K562 (cell line): ENCODE data around the gene MSL3. TPM values are rescaled to one million over a fixed set of nuclear protein-coding genes. Genes with fewer than 3 reads are reported as not detected.

Source experiments
- CCAR2 ChIP-seq: fragments of 200-400 bp; formaldehyde crosslinking; IDR thresholded peaks from 2 replicates; pipeline ENCODE4 v1.6.1; 2017; ENCODE audit warnings: mild to moderate bottlenecking, low read depth, low read length
- CHCHD3 ChIP-seq: fragments of 250-450 bp; sonication (Bioruptor Pico); IDR thresholded peaks from 2 replicates; pipeline ENCODE4 v2.1.2; 2022; ENCODE audit warnings: mild to moderate bottlenecking
- CHD1 ChIP-seq: fragments of 200-600 bp; sonication (generic); IDR thresholded peaks from one replicate; pipeline ENCODE4 v1.6.1; 2012; ENCODE audit warnings: mild to moderate bottlenecking, moderate library complexity, low read length, inconsistent platforms
- EWSR1 ChIP-seq: fragments of 450-650 bp; IDR thresholded peaks from 2 replicates; pipeline ENCODE4 v1.6.1; 2018; ENCODE audit warnings: borderline replicate concordance, mild to moderate bottlenecking, low read depth, moderate library complexity; ENCODE audit not compliant: partially characterized antibody
- IFI16 ChIP-seq: fragments of 250-450 bp; sonication (Bioruptor Pico); IDR thresholded peaks from 2 replicates; pipeline ENCODE4 v2.1.2; 2022; ENCODE audit warnings: mild to moderate bottlenecking, inconsistent platforms
- SRSF7 ChIP-seq: fragments of 200-400 bp; formaldehyde crosslinking; optimal IDR thresholded peaks from 2 replicates; pipeline ENCODE3; 2017; ENCODE audit warnings: mild to moderate bottlenecking, low read depth, low read length
- ZNF140 ChIP-seq: fragments of 250-450 bp; sonication (Bioruptor Pico); IDR thresholded peaks from 2 replicates; pipeline ENCODE4 v1.8.0; 2021; ENCODE audit warnings: moderate library complexity, mild to moderate bottlenecking, inconsistent platforms
- ZNF143 ChIP-seq: sonication (generic); formaldehyde crosslinking; IDR thresholded peaks from 2 replicates; pipeline ENCODE4 v1.9.0; 2022; ENCODE audit warnings: mild to moderate bottlenecking, missing genetic modification reagents
- ZNF253 ChIP-seq: fragments of 250-450 bp; sonication (Bioruptor Pico); conservative IDR thresholded peaks from 2 replicates; pipeline ENCODE4 v1.6.1; 2021; ENCODE audit warnings: mild to moderate bottlenecking
- ZNF282 ChIP-seq: sonication (generic); formaldehyde crosslinking; IDR thresholded peaks from 2 replicates; pipeline ENCODE4 v1.8.1; 2023; ENCODE audit warnings: missing genetic modification reagents
- ZNF551 ChIP-seq: fragments of 250-450 bp; sonication (Bioruptor Pico); IDR thresholded peaks from 2 replicates; pipeline ENCODE4 v1.5.0; 2021; ENCODE audit warnings: mild to moderate bottlenecking, moderate library complexity
- ZSCAN32 ChIP-seq: fragments of 450-650 bp; formaldehyde crosslinking; IDR thresholded peaks from 2 replicates; pipeline ENCODE4 v1.4.0; 2020; ENCODE audit warnings: mild to moderate bottlenecking, moderate library complexity
- polyA plus RNA-seq, 8 experiments: library from polyadenylated mRNA; depleted of rRNA in 4 of 8; stranded (reverse) in 5 of 8; unstranded in 3 of 8; fragments of >200 nt; fragmentation: Nextera tagmentation in 2 of 8; fragmentation: Illumina TruSeq in 1 of 8; extraction: Ambion mirVana in 2 of 8; extraction: Trizol in 1 of 8; gene quantifications; 2 replicates each; pipeline versions ENCODE4 v1.2.1 to v1.2.3, GENCODE V29; 2011 to 2014; ENCODE audit warnings: inconsistent platforms in 1 of 8, missing spikeins in 1 of 8
- total RNA-seq, 7 experiments: library from RNA; depleted of rRNA in 6 of 7; stranded (reverse); fragments of >200 nt in 6 of 7; fragmentation: Illumina TruSeq in 2 of 7; extraction: Trizol in 2 of 7; gene quantifications; 2 replicates each; pipeline versions ENCODE4 v1.2.1 to v1.2.3, GENCODE V29; 2011 to 2021; ENCODE audit warnings: low replicate concordance in 1 of 7
- TF ChIP-seq, protein P1 (sequence below): fragments of 250-450 bp; sonication (Bioruptor Pico); IDR thresholded peaks from 2 replicates; pipeline ENCODE4 v1.4.0; 2020; ENCODE audit warnings: mild to moderate bottlenecking, moderate library complexity
- TF ChIP-seq, protein P2 (sequence below): fragments of 450-650 bp; formaldehyde crosslinking; IDR thresholded peaks from 2 replicates; pipeline ENCODE4 v1.4.0; 2022; ENCODE audit warnings: missing genetic modification characterization
- TF ChIP-seq, protein P3 (sequence below): fragments of 450-650 bp; IDR thresholded peaks from 2 replicates; pipeline ENCODE4 v1.6.1; 2016; ENCODE audit warnings: mild to moderate bottlenecking, moderate library complexity

The MSL3 gene
- total and polyA plus RNA-seq, 9 of the 15 experiments (the other 6 are each of a cell fraction or from before 2014, with no cell fraction given): 21.3 to 39.9 (median 27.1) TPM

DNA sequence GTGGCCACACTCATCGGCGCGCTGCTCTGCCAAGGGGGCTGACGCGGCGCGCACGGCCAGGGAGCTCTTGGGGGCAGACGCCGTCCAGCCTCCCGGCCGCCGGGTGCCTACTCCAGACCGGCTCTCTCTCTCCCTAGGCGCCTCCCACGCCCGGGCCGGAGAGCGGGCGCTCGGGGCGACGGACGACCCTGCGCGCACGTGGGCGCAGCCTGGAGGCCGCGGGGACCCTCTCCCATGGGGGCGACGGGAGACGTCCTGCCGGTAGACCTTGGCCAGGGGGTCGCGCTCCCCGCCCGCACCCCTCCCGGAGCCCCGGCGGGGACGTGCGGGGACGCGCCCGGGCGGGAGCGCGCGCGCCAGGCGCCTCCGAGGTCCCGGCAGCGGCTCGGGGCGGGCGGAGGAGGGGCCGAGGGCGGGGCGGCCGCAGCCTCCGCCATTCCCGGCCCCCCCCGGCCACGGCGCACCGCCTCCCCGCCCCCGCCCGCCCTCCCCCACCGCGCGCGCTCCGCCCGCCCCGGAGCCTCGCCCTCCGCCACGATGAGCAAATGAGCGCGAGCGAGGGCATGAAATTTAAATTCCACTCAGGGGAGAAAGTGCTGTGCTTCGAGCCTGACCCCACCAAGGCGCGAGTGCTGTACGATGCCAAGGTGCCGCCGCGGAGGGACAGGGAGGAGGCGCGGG, at the start of gene MSL3 (continued):
- no peak for TF ChIP-seq IFI16 (CRISPR knock-in tag)
- TF ChIP-seq ZNF140 (CRISPR knock-in tag): no peak
- TF ChIP-seq, protein P1, sequence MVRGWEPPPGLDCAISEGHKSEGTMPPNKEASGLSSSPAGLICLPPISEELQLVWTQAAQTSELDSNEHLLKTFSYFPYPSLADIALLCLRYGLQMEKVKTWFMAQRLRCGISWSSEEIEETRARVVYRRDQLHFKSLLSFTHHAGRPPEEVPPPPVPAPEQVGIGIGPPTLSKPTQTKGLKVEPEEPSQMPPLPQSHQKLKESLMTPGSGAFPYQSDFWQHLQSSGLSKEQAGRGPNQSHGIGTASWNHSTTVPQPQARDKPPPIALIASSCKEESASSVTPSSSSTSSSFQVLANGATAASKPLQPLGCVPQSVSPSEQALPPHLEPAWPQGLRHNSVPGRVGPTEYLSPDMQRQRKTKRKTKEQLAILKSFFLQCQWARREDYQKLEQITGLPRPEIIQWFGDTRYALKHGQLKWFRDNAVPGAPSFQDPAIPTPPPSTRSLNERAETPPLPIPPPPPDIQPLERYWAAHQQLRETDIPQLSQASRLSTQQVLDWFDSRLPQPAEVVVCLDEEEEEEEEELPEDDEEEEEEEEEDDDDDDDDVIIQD (CRISPR knock-in tag): no peak
- no peak for TF ChIP-seq ZNF143
- no peak for TF ChIP-seq ZNF253 (CRISPR knock-in tag)
- no peak for TF ChIP-seq CCAR2
- TF ChIP-seq ZSCAN32 (CRISPR knock-in tag): no peak
- no peak for TF ChIP-seq ZNF551 (CRISPR knock-in tag)
- no peak for TF ChIP-seq SRSF7
- TF ChIP-seq, protein P2, sequence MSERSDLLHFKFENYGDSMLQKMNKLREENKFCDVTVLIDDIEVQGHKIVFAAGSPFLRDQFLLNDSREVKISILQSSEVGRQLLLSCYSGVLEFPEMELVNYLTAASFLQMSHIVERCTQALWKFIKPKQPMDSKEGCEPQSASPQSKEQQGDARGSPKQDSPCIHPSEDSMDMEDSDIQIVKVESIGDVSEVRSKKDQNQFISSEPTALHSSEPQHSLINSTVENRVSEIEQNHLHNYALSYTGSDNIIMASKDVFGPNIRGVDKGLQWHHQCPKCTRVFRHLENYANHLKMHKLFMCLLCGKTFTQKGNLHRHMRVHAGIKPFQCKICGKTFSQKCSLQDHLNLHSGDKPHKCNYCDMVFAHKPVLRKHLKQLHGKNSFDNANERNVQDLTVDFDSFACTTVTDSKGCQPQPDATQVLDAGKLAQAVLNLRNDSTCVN (CRISPR knock-in tag): no peak
- no peak for TF ChIP-seq CHCHD3 (CRISPR knock-in tag)
- TF ChIP-seq EWSR1: no peak
- TF ChIP-seq, protein P3, sequence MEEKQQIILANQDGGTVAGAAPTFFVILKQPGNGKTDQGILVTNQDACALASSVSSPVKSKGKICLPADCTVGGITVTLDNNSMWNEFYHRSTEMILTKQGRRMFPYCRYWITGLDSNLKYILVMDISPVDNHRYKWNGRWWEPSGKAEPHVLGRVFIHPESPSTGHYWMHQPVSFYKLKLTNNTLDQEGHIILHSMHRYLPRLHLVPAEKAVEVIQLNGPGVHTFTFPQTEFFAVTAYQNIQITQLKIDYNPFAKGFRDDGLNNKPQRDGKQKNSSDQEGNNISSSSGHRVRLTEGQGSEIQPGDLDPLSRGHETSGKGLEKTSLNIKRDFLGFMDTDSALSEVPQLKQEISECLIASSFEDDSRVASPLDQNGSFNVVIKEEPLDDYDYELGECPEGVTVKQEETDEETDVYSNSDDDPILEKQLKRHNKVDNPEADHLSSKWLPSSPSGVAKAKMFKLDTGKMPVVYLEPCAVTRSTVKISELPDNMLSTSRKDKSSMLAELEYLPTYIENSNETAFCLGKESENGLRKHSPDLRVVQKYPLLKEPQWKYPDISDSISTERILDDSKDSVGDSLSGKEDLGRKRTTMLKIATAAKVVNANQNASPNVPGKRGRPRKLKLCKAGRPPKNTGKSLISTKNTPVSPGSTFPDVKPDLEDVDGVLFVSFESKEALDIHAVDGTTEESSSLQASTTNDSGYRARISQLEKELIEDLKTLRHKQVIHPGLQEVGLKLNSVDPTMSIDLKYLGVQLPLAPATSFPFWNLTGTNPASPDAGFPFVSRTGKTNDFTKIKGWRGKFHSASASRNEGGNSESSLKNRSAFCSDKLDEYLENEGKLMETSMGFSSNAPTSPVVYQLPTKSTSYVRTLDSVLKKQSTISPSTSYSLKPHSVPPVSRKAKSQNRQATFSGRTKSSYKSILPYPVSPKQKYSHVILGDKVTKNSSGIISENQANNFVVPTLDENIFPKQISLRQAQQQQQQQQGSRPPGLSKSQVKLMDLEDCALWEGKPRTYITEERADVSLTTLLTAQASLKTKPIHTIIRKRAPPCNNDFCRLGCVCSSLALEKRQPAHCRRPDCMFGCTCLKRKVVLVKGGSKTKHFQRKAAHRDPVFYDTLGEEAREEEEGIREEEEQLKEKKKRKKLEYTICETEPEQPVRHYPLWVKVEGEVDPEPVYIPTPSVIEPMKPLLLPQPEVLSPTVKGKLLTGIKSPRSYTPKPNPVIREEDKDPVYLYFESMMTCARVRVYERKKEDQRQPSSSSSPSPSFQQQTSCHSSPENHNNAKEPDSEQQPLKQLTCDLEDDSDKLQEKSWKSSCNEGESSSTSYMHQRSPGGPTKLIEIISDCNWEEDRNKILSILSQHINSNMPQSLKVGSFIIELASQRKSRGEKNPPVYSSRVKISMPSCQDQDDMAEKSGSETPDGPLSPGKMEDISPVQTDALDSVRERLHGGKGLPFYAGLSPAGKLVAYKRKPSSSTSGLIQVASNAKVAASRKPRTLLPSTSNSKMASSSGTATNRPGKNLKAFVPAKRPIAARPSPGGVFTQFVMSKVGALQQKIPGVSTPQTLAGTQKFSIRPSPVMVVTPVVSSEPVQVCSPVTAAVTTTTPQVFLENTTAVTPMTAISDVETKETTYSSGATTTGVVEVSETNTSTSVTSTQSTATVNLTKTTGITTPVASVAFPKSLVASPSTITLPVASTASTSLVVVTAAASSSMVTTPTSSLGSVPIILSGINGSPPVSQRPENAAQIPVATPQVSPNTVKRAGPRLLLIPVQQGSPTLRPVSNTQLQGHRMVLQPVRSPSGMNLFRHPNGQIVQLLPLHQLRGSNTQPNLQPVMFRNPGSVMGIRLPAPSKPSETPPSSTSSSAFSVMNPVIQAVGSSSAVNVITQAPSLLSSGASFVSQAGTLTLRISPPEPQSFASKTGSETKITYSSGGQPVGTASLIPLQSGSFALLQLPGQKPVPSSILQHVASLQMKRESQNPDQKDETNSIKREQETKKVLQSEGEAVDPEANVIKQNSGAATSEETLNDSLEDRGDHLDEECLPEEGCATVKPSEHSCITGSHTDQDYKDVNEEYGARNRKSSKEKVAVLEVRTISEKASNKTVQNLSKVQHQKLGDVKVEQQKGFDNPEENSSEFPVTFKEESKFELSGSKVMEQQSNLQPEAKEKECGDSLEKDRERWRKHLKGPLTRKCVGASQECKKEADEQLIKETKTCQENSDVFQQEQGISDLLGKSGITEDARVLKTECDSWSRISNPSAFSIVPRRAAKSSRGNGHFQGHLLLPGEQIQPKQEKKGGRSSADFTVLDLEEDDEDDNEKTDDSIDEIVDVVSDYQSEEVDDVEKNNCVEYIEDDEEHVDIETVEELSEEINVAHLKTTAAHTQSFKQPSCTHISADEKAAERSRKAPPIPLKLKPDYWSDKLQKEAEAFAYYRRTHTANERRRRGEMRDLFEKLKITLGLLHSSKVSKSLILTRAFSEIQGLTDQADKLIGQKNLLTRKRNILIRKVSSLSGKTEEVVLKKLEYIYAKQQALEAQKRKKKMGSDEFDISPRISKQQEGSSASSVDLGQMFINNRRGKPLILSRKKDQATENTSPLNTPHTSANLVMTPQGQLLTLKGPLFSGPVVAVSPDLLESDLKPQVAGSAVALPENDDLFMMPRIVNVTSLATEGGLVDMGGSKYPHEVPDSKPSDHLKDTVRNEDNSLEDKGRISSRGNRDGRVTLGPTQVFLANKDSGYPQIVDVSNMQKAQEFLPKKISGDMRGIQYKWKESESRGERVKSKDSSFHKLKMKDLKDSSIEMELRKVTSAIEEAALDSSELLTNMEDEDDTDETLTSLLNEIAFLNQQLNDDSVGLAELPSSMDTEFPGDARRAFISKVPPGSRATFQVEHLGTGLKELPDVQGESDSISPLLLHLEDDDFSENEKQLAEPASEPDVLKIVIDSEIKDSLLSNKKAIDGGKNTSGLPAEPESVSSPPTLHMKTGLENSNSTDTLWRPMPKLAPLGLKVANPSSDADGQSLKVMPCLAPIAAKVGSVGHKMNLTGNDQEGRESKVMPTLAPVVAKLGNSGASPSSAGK: peak; percentile 41; the same call in 1 of the 2 replicates
- TF ChIP-seq CHD1: no peak
- TF ChIP-seq ZNF282: no peak
